Right kidney (tissue), 1 donor: ENCODE data around the gene PSAP.

ENCODE experiments used
- DNase-seq: peaks from one replicate; pipeline ENCODE4 v3.0.0-alpha.2; 2016

Gene PSAP

DNA sequence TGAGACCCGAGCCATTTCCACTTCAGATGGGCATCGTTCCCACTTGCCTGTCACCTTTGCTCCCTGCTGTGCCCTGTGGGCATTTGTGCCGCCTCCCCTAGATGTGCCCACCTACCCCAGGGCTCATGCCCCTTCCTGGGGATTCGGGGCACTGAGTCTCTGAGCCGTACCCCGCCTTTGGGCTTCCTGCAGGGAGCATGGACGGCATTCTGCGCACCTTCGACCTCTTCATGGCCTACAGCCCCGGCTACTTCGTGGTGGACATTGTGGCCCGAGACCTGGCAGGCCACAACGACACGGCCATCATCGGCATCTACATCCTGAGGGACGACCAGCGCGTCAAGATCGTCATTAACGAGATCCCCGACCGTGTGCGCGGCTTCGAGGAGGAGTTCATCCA, 41.4 kb downstream of the PSAP start:
- no peak for DNase-seq

DNA sequence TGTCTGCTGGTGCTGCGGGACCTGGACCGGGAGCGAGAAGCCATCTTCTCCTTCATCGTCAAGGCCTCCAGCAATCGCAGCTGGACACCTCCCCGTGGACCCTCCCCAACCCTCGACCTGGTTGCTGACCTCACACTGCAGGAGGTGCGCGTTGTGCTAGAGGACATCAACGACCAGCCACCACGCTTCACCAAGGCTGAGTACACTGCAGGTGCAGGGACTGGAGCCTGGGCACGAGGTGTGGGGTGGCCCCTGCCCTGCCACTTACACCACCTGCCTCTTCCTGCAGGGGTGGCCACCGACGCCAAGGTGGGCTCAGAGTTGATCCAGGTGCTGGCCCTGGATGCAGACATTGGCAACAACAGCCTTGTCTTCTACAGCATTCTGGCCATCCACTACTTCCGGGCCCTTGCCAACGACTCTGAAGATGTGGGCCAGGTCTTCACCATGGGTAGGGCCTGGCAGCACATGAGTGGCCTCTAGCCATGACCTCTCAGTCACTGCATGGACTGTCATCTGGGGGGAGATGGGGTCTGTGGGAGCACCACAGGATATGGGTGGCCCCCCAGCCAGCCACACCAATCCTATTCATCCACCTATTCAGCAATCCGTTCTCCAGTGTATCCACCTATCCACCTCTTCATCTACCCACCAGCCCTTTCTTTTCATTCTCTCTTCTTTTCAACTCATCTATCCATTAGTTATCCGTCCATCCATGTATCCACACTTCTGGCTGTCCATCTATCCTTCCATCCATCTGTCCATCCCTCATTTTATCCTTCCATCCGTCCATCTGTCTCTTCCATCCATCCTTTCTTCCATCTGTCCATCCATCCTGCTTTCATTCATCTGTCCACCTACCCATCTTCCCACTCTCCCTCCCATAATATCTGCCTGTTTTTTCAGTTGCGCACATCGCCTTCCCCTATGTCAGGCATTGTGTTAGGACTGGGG, 43.2 kb downstream of the PSAP start:
- DNase-seq, result no peak

DNA sequence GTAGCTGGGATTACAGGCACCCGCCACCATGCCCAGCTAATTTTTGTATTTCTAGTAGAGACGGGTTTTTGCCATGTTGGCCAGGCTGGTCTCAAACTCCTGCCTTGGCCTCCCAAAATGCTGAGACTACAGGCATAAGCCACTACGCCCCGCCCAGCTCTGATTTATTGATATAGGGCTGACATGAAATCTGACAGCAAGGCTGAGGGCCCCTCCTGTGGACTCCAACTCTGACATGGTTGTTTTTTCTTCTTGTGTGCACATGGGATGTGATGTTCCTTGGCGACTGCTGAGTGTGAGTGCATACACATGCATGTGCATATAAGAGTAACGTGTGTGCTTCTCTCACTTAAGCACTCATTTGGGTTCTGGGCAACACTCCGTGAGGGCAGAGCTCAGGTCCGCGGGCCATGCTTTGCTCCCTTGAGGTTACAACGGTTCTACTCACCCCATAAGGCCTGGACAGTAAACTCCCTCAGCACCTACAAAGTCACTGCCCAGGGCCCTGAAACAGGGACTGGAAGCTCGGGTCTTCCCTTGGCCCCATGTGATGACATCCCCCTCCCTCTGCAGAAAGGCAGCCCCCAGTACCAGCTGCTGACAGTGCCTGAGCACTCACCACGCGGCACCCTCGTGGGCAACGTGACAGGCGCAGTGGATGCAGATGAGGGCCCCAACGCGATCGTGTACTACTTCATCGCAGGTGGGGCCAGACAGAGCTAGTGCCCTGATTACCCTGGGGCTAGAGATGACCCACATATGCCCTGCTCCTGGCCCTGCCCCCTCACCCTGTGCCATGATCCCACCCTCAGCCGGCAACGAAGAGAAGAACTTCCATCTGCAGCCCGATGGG, 44.1 kb downstream of the PSAP start:
- no peak for DNase-seq

DNA sequence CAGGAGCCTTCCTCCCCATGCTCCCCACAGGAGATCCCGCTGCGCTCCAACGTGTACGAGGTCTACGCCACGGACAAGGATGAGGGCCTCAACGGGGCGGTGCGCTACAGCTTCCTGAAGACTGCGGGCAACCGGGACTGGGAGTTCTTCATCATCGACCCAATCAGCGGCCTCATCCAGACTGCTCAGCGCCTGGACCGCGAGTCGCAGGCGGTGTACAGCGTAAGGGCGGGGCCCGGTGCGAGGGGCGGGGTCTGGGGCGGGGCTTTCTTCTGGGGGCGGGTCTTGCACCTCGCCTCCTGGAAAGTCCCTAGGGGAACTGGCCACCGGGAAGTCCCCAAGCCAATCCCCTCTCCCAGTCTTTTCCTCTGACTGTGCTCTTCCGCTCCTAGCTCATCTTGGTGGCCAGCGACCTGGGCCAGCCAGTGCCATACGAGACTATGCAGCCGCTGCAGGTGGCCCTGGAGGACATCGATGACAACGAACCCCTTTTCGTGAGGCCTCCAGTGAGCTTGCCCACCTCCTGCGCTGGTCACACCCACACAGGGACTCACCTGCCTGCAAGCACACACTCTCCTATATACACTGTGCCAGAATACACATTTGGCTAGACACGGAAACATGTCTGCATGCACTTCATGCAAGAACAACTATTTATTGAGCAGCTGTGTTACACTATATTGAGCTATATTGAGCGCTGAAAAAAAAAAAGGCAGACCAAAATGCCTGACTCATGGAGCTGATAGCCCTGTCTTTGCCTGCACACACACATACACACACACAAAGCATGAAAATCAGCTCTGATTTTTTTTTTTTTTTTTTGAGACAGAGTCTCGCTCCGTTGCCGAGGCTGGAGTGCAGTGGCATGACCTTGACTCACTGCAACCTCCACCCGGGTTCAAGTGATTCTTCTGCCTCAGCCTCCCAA, 45.0 kb downstream of the PSAP start:
- no peak for DNase-seq

DNA sequence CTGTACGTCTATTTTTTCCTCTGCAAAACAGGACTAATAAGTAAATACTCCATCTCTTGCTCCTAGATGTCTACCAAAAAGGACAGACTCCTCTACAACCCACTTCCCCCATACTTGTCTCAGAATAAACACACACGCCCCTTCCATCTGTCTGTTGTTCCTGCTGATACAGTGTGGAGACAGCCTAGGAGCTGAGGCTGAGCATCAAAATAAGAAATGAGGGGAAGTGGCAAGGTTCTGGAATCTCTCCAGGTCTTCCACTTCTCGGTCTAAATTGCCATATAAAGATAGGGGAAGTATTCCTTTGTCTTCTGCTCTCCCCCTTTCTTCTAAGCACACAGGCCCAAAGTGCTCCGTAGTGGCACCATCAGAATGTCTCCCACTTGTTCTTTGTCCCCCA, 47.0 kb downstream of the PSAP start:
- DNase-seq, result no peak

DNA sequence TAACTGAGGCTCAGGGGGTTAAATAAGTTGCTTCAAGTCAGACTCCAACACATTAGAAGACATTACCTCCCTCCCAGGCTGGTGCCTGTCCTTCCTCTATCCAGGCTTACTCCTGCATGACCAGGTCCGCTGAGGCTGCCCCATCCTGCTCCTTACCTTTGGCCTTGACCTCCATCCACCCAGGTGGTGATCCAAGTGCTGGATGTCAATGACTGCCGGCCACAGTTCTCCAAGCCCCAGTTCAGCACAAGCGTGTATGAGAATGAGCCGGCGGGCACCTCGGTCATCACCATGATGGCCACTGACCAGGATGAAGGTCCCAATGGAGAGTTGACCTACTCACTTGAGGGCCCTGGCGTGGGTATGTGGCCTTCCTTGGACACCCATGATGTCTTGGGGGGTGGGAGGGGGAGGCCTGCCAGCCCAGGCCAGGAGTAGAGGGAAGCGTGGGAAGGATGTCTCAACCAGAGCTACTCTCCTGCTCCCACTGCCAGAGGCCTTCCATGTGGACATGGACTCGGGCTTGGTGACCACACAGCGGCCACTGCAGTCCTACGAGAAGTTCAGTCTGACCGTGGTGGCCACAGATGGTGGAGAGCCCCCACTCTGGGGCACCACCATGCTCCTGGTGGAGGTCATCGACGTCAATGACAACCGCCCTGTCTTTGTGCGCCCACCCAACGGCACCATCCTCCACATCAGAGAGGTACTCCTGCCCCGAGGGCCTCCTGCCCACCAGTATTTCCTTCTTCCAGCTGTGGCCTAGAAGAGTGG, 48.1 kb downstream of the PSAP start:
- no peak for DNase-seq

DNA sequence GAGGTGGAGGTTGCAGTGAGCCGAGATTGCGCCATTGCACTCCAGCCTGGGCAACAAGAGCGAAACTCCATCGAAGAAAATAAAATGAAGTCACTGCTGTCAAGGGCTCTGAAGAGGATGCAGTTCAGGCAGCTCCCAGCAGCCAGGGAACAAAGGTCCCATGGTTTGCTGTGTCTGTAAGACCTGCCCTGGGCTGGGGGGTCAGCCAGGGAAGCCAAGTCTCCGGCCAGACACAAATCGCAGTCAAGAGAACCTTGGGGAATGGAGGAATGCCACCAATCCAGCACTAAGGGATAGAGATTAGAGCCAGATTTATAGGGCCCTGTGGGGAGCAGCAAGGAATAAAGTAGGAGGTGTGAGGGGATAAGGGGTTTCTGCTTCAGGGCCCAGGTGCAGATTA, 48.8 kb downstream of the PSAP start:
- no peak for DNase-seq

DNA sequence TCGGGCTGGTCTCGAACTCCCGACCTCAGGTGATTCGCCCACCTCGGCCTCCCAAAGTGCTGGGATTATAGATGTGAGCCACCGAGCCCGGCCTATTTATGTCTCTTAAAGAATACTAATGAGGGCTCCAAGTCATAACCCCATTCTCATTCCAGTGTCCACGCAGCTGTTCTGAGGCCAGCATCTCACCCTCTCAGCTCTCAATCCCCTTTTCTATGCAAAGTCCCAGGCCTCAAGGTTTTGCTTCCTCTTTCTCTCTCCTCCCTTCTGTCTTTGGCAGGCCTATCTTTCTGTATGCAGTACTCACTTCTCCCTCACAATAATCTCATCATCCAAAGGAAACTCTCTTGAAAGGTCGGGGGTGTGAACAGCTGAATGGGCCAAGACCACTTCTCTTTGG, 49.7 kb downstream of the PSAP start:
- no peak for DNase-seq

DNA sequence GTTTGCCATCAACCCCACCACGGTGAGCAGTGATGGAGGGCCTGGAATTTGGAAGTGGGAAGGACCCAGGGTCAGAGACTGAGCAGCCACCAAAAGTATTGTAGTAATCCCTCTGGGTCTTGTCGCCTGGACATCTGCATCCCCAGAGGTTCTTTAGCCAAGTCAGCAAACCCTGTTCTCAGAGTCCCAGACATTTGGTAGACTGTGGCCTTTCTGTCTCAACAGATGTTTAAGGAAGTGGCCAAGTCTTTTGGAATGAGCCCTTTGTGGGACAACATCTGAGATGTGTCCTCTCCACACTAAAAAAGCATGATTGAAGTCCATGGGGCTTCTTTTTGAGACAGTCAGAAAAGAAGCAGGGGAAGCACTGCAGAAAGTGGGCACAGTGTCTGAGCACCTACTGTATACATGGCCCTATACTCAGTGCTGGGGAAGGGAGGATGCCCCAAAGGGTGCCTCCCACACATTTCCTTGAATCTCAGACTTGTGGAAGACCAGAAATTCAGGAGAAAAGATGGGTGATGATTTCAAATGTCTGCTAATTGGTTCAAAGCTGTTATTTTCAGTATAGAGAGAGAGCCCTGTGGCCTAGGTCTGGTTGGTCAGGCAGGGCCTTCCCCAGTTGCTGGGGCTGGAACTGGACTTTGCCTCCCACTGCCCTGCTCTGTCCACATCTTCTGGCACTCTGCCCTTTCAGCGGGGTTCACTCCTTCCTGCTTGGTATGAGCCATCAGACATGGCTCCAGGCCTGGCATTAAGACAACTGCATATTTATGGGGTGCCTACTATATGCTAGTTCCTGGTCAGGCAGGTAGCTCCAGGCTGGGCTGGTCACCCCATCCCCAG, 51.2 kb downstream of the PSAP start:
- no peak for DNase-seq

DNA sequence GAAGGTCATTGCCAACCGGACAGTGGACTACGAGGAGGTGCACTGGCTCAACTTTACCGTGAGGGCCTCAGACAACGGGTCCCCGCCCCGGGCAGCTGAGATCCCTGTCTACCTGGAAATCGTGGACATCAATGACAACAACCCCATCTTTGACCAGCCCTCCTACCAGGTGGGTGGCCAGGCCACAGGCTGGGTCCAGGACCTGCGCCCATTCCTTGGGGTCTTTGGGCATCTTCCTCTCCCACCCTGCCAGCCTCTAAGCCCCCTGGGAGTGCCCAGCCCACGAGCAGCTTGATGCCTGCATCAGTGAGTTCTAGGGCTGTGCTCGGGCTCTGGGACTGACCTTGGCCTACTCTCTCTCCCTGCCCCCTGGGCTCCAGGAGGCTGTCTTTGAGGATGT, 51.9 kb downstream of the PSAP start:
- DNase-seq, result no peak

DNA sequence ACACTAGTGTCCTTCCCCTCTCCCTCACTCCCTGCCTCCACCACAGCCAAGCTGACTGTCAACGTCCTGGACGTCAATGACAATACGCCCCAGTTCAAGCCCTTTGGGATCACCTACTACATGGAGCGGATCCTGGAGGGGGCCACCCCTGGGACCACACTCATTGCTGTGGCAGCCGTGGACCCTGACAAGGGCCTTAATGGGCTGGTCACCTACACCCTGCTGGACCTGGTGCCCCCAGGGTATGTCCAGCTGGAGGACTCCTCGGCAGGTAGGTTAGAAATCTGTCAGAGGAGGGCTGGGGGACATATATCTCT, 52.8 kb downstream of the PSAP start:
- no peak for DNase-seq

DNA sequence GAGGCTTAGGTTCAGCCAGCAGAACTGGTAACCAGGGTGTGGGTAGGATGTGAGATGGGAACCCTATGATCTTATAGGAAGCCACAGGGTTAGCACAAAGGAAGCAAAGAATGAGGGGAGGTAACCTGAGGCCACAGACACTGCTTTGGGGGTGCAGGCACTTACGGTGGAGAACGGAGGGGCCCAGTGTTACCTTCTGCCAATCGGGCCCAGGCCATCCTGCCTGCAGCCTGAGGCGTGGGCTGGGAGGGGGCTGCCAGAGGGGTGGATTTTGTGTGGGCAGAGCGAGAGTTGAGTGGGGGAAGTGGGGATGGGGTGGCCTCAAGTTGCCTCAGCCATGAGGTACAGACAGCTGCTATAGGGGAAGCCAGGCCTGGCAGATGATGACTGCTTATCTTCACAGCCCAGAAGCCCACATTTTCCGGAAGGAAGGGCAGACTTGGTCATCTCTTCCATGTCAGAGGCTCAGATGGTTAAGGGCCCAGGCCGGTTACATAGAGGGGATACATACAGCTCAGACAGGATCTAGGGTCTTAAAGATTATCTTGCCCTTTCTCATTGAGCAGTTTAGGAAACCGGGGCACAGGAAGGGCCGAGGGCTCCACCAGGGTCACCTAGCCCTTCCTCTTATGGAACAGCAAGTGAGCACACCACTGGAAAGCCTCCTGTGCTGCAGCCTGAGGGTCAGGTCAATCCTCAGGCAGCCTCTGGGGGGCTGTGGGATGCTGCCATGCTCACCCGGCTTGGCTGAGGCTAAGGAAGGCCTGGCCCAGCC, 53.3 kb downstream of the PSAP start:
- no peak for DNase-seq

DNA sequence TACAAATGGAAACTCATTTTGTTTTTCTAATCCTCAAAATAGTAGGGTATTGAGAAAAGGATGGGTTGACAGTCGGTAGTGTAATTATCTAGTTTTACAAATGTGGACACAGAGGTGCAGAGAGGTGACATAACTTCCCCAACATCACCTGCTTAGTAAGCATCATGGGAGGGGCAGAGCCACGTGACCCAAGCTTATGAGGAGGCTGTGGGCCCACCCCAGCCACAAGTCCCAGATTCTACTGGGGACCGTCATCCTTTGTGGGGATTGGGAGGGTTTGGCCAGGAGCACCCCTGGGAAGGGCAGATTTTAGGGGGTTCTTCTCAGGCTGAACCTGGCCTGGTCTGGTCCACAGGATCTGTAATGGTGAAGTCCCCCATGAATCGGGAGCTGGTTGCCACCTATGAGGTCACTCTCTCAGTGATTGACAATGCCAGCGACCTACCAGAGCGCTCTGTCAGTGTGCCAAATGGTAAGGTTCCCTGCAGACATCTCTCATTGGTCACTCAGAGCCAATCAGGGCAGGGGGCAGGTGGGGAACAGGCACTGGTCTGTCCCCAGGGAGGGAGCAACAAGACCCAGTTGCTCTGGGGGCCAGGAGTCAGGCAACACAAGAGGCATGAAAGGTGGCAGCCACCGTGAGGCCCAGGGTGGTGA, 54.2 kb downstream of the PSAP start:
- no peak for DNase-seq

DNA sequence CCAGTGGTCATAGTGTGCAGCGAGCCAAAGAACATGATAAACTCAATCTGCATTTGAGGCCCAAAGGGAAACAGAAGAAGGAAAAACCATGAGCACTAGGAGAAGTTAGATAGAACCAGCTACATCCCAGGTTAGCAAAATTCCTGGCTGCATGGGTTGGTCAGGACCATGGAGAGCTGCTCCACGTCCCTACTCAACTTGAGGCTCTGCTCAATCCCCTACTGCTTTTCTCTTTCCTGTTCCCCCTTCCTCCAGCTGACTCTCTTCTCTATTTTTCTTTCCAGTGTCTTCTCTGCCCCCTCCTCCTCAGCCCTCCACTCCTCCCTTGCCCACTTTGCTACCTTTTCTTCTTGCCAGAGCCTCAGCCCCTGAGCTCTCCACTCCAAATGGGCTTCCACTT, 55.8 kb downstream of the PSAP start:
- no peak for DNase-seq

DNA sequence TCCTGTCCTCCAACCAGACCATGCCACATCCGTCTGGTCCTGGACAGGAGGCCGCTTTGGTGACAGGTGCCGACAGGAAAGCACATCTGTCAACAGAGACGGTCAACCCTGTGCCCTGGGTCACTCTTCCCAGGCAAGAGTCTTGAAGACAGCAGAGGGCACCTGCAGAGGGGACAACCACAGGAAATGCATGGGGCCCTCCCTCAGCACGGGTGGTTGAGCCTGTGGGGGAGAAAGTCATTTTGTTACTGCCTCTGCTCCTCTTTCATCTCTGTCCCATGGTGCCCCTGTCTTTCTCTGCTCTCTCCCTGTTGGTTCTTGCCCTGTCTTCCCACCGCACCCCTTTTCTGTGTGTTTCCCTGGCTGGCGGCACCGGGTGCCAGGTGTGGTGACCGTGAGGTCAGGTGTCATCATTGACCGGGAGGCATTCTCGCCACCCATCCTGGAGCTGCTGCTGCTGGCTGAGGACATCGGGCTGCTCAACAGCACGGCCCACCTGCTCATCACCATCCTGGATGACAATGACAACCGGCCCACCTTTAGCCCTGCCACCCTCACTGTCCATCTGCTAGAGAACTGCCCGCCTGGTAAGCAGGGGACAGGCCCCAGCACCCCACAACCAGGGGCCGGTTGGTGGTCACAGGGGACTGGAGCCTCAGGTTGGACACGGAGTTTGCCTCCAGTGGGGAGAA, 60.2 kb downstream of the PSAP start:
- no peak for DNase-seq

DNA sequence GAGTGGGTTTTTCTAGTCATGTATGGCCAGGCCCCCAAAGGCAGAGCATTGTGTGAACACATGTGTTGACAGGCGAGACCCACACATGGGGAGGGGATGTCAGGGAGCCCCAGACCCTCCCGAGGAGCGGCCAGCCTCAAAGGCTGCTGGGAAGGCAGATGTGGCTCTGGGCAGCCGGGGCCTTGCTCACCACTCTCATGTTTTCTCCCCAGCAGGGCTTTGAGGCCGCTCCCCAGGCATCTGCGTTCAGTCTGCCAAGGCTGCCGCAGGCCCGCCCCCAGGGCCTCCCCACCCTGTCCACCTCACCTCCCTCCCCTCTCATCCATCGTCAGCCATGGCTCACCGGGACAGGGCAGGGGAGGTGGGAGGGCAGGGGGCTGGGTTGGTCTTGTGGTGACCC, 61.2 kb downstream of the PSAP start:
- DNase-seq, result no peak

DNA sequence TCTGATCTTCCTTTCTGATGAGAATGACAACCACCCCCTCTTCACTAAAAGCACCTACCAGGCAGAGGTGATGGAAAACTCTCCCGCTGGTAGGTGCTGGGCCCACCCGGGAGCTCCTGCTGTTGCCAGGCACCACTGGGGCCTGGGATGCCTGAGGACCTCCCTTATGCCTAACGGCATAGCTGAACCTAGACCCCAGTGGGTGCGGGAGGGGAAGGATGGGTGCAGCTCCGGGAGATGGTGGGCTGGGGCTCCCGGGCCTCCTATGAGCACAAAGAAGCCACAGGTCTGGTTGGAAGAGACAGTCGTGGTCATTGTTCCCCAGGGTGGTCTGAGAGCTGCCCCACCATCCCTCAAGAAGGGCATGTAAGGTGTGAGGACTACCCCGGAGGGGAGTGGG, 62.1 kb downstream of the PSAP start:
- DNase-seq, result no peak

DNA sequence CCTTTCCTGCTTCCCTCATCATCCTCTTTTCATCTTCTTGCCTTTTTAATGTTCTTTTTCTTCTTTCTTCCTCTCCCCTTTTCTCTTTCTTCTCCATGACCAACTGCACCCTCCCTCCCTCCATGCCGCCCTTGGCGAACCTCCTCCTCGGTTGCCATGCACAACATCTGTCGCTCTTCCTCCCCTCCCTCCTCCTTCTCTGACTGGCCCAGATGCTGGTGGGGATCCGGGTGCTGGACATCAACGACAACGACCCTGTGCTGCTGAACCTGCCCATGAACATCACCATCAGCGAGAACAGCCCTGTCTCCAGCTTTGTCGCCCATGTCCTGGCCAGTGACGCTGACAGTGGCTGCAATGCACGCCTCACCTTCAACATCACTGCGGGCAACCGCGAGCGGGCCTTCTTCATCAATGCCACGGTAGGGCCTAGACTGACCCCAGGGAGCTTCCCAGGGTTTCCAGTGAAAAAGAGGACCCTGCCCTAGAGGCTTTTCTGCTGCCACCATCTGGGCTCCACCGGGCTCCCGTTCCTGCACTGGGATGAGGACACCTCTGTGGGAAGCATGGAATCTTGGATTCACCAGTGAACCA, 66.3 kb downstream of the PSAP start:
- DNase-seq, result no peak
